Body of pancreas (tissue), 4 donors: ENCODE measurements around the gene DIP2A. TPM values are rescaled to one million over a fixed set of nuclear protein-coding genes. Genes with fewer than 3 reads are reported as not detected.

Experiments
- ATAC-seq: fragments of 150-250 bp; one replicate; pipeline ENCODE4 v1.9.1; 2016
- DNase-seq, 4 donors: peaks; one replicate each; pipeline ENCODE4 v3.0.0-alpha.2; 2019
- H3K27ac ChIP-seq, 4 donors: fragments of 200-600 bp; sonication (generic); 1 replicate in 3 of 4; 2 replicates in 1 of 4; pipeline versions ENCODE4 v1.5.1 to v1.6.1; 2016 to 2019; ENCODE audit warnings: mild to moderate bottlenecking in 1 of 4, mixed read lengths in 1 of 4, moderate library complexity in 1 of 4
- H3K27me3 ChIP-seq, 2 donors: fragments of 200-600 bp; sonication (generic); one replicate each; pipeline ENCODE4 v1.6.0; 2016; ENCODE audit warnings: mild to moderate bottlenecking in 1 of 2
- H3K36me3 ChIP-seq, 2 donors: fragments of 200-600 bp; sonication (generic); replicated peaks in 1 of 2; 2 replicates each; pipeline ENCODE4 v1.5.1; 2016; ENCODE audit warnings: low read depth in 2 of 2; ENCODE audit not compliant: insufficient read depth in 1 of 2
- H3K4me1 ChIP-seq: fragments of 200-600 bp; sonication (generic); one replicate; pipeline ENCODE4 v1.6.0; 2016
- H3K4me3 ChIP-seq, 2 donors: fragments of 200-600 bp; sonication (generic); 1 replicate in 1 of 2; 2 replicates in 1 of 2; pipeline ENCODE4 v1.5.1; 2016 to 2019
- H3K9me3 ChIP-seq, 3 donors: fragments of 200-600 bp; sonication (generic); 1 replicate in 2 of 3; 2 replicates in 1 of 3; pipeline ENCODE4 v1.5.1; 2016
- CTCF ChIP-seq, 7 experiments: fragments of 450-650 bp in 4 of 7; fragments of 200-600 bp in 3 of 7; sonication (generic) in 3 of 7; IDR thresholded peaks; one replicate each; pipeline ENCODE4 v1.5.1; 2016 to 2019; ENCODE audit warnings: antibody characterized with exemption in 7 of 7
- POLR2A ChIP-seq, 3 donors: fragments of 450-650 bp; IDR thresholded peaks; one replicate each; pipeline ENCODE4 v1.6.1; 2016; ENCODE audit warnings: antibody characterized with exemption in 3 of 3, mild to moderate bottlenecking in 2 of 3
- WGBS, 2 donors: methylation state at CpG; one replicate each; pipeline ENCODE4 v1.1.5; 2017; 5-methylcytosine and 5-hydroxymethylcytosine counted together
- intact Hi-C: fragments of 100-400 bp; cut with DNase I; formaldehyde crosslinking; loops from one replicate; pipeline ENCODE4 v1.15.1; 2023
- total RNA-seq, 2 donors: library from RNA; depleted of rRNA; stranded (reverse); fragments of >200 nt; gene quantifications; one replicate each; pipeline ENCODE4 v1.1.0, GENCODE V29; 2016

Gene DIP2A
- 10 to 100 TPM; 28.5 to 44.2 TPM for total RNA-seq

GRCh38 chr21:46458315-46459023, at the start of gene DIP2A:
Gene DIP2A (plus strand): TSS chr21:46458891. CDS start chr21:46459132, 241 bp downstream.
- WGBS, 2 donors = 1% methylated on average over 82 of the region's 91 CpGs; no CpG with 5 or more reads in 1 of the 2 donors
- H3K4me1 ChIP-seq = peaks cover 33% of the 10 kb centered on the region
- TF ChIP-seq CTCF (IDR thresholded peaks at IDR 0.05) = peak in 1 of 7 experiments; percentile 10
- peak; percentile 53 to 86 (median 76) for TF ChIP-seq POLR2A (IDR thresholded peaks at IDR 0.05)

GRCh38 chr21:46409641-46410406, 48.9 kb upstream of the DIP2A start:
- Histone ChIP-seq H3K27me3 (no peaks in the 10 kb centered on the region), H3K4me1 (no peaks in the 10 kb centered on the region), H3K9me3 (no peaks in the 10 kb centered on the region), H3K4me3 (no peak overlapping the region), H3K36me3 (peaks cover 0 to 2% of the 10 kb centered on the region in 2 donors), H3K27ac (no peak overlapping the region)
- 93 to 94% methylated on average over 31 to 32 of the region's 32 CpGs for WGBS, 2 donors
- TF ChIP-seq CTCF (IDR thresholded peaks at IDR 0.05) = no peak
- no peak for TF ChIP-seq POLR2A (IDR thresholded peaks at IDR 0.05)
- DNase-seq = no peak
- intact Hi-C loops = no loop called here
- ATAC-seq = no peak

More at GRCh38 chr21:46458315-46459023, at the start of gene DIP2A:
- intact Hi-C loops = no loop called here
- H3K27ac ChIP-seq = peak within 1 kb of the TSS; percentile 62 to 88 (median 79)
- peak within 1 kb of the TSS; percentile 82 to 97 for H3K4me3 ChIP-seq
- no peaks in the 10 kb centered on the region for H3K36me3 ChIP-seq
- ATAC-seq = peak; percentile 96
- no peaks in the 10 kb centered on the region for H3K9me3 ChIP-seq
- H3K27me3 ChIP-seq = no peaks in the 10 kb centered on the region
- DNase-seq = peak; percentile 94 to 96 (median 96)

GRCh38 chr21:46410516-46410915, 48.2 kb upstream of the DIP2A start:
- DNase-seq = no peak
- no peaks in the 10 kb centered on the region for H3K27me3 ChIP-seq
- H3K27ac ChIP-seq = no peak overlapping the region
- H3K4me1 ChIP-seq = no peaks in the 10 kb centered on the region
- WGBS, 2 donors = 94 to 95% methylated on average over 9 of the region's 9 CpGs
- peaks cover 0 to 2% of the 10 kb centered on the region in 2 donors for H3K36me3 ChIP-seq
- TF ChIP-seq CTCF (IDR thresholded peaks at IDR 0.05) (no peak), POLR2A (IDR thresholded peaks at IDR 0.05) (no peak)
- H3K9me3 ChIP-seq = no peaks in the 10 kb centered on the region
- intact Hi-C loops = no loop called here
- ATAC-seq = no peak
- H3K4me3 ChIP-seq = no peak overlapping the region

- intact Hi-C loops = no loop called here
- peaks cover 0 to 2% of the 10 kb centered on the region in 2 donors for H3K36me3 ChIP-seq
These were observed 47.5 kb upstream of the DIP2A start for GRCh38 chr21:46411236-46411635.

More at GRCh38 chr21:46411236-46411635, 47.5 kb upstream of the DIP2A start:
- H3K4me1 ChIP-seq = no peaks in the 10 kb centered on the region
- no peak for TF ChIP-seq CTCF (IDR thresholded peaks at IDR 0.05)
- no peak for TF ChIP-seq POLR2A (IDR thresholded peaks at IDR 0.05)
- WGBS, 2 donors = 93 to 96% methylated on average over 10 to 16 of the region's 17 CpGs
- H3K4me3 ChIP-seq = no peak overlapping the region
- H3K27me3 ChIP-seq = no peaks in the 10 kb centered on the region
- DNase-seq (no peak), ATAC-seq (no peak)
- H3K9me3 ChIP-seq = no peaks in the 10 kb centered on the region
- H3K27ac ChIP-seq = no peak overlapping the region
